ENCODE data around the gene C1QL1.

C1QL1 gene

GRCh38 chr17:44988044-44988942, 20.2 kb upstream of the C1QL1 start:
- DNase-seq, result no peak

- no peak for DNase-seq
These were observed 15.5 kb upstream of the C1QL1 start for GRCh38 chr17:44983563-44983962.

GRCh38 chr17:44982113-44982702, 14.1 kb upstream of the C1QL1 start:
- no peak for DNase-seq

- DNase-seq, result no peak
These were observed 13.3 kb upstream of the C1QL1 start for GRCh38 chr17:44981221-44981968.

GRCh38 chr17:44979426-44979995, 11.4 kb upstream of the C1QL1 start:
- no peak for DNase-seq

- no peak for DNase-seq
These were observed 10.7 kb upstream of the C1QL1 start for GRCh38 chr17:44978807-44979206.

- no peak for DNase-seq
These were observed 9.9 kb upstream of the C1QL1 start for GRCh38 chr17:44977814-44978550.

GRCh38 chr17:44977065-44977464, 9.0 kb upstream of the C1QL1 start:
- DNase-seq, result no peak

- DNase-seq, result no peak
These were observed 8.1 kb upstream of the C1QL1 start for GRCh38 chr17:44976206-44976605.

GRCh38 chr17:44972953-44973352, 4.8 kb upstream of the C1QL1 start:
- no peak for DNase-seq

GRCh38 chr17:44971776-44972483, 3.8 kb upstream of the C1QL1 start:
- DNase-seq, result no peak

- no peak for DNase-seq
These were observed 2.1 kb upstream of the C1QL1 start for GRCh38 chr17:44970136-44970741.

GRCh38 chr17:44969144-44969780, 1.2 kb upstream of the C1QL1 start:
- no peak for DNase-seq

- DNase-seq, result no peak
These were observed 237 bp downstream of the C1QL1 start for GRCh38 chr17:44967907-44968224.

GRCh38 chr17:44967026-44967906, 837 bp downstream of the C1QL1 start:
- DNase-seq, result no peak

GRCh38 chr17:44966348-44967025, 1.6 kb downstream of the C1QL1 start:
- DNase-seq, result no peak

- DNase-seq, result no peak
These were observed 2.4 kb downstream of the C1QL1 start for GRCh38 chr17:44965481-44966234.

- DNase-seq, result no peak
These were observed 6.2 kb downstream of the C1QL1 start for GRCh38 chr17:44961921-44962350.

GRCh38 chr17:44960691-44961090, 7.4 kb downstream of the C1QL1 start:
- no peak for DNase-seq
